Stimulated activated CD8-positive, alpha-beta memory T cell treated with anti-CD3 and anti-CD28 coated beads, Interleukin-15, amount 100 ng/mL, for 48 hours (primary cell): ENCODE data around the gene PAIP2B.

Experiments
- DNase-seq, 2 donors: peaks; one replicate each; pipeline ENCODE4 v3.0.0-alpha.2; 2020; ENCODE audit warnings: low read depth in 2 of 2

PAIP2B gene

DNA sequence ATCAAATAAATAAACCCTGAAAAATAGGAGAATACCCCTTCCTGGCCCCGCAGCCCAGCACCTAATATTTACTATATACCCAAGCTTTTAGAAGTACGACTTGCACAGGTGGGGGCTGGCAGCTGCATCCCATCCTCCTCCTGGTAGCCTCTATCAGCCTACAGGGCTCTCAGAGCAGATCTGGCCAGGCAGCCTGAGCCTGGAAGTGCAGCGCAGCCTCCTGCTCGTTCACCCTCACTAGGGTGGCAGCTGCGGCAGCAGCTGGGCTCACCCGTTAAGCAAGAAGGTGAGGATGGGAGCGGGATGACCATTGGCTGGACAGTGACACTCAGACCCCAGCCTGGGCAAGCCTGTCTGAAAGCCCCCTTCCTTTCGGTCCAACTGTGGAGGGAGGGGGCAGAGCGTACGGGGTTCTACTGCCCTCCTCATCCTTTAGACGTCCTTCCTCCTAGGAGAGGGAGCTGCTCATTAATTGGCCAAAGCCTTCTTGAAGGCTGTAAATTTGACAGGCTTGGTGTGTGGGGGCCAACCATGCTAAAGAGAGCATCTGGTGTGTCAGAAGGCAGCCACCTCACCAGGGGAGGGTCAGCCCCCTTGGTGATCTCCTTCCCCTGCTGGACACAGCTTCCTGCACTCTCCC, 73.2 kb downstream of the PAIP2B start:
- DNase-seq = no peak

DNA sequence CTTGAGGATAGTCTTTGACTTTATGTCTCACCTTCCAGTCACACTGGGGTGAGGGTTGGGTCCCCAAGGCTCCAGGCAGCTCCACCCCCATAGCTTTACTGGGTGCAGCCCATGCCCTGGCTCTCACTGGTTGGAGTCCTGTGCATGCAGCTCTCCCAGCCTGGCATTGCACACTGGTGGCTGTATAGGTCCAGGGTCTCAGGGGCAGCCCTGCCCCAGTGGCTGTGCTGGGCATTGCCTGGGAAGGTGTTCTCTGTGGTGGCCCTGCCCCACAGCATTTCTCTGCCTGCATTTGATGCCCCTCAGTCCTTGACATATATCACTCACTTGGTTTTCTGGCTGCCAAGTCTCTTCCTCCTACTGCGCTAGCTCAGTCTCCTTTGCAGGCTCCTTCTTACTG, 75.3 kb downstream of the PAIP2B start:
- DNase-seq = no peak

DNA sequence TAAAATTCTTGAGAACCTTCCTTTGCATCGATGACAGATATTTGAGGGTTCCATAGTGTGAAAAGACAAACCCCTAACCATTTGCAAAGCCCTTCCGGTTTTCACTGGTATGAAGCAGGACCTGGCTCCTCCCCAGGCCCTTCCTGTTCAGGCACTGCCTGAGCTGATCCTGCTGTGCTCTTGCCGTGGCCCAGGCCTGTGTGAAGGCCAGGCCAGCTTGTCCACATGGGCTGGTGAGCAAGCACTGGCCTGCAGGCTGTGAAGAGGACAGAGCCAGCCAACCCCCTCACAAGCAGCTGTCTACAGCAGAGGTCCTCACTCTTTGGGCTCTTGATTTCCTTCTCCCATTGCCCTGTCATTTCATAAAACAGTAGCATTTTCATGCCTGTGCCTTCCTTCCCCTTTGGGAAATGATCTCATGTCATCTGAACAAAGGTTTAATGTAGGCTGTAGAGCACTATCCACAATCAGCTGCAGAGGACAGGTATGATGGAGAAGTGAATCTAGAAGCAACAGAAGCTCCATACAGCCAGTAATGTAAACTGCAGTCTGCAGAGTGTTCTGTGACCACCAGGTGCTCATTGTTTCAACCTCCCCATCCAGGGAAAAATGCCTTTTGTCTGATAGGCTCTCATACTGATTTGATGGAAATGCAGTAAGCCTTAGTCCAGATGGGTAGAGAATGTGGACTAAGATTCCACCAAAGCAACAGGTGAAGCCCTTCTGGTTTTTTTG, 76.7 kb downstream of the PAIP2B start:
- DNase-seq = no peak

DNA sequence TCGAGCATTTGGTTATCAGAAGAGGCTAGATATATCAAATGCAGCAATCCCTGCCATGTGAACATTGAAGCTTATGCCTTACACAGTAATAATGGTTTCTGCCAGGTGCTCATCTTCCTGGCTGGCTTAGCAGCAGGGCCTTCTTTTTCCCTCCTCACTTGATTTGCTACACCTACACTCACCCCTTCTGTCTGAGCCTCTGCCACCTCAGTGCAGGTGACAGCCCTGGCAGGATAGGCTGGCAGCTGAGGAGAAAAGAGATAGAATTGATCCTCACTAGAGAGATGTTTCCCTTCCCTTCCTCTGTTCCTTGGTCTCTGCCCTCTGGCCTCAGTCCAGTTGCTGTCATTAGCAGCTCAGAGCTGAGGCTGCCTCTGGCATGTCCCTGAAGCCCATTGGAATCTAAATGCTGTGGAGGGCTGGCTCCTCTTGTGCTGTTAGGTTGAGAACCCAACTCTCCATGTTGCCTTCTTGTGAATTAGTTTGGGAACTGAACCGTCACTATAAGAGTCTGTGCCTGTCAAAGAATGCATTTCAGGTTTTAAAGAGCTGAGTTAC, 78.3 kb downstream of the PAIP2B start:
- DNase-seq = no peak

DNA sequence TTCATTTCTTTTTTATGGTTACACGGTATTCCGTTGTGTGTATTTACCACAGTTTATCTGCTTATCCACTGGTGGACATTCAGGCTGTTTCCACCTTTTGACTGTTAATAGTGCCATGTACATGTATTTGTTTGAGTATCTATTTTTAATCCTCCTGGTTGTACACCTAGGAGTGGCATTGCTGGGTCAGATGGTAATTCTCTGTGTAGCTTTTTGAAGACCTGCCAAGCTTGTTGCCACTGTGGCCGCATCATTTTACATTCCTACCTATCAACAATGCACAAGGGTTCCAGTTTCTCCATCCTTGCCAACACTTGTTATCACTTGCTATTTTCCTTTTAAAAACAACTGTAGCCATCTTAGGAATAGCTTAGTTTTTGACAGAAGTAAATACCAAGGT, 83.1 kb downstream of the PAIP2B start:
- no peak for DNase-seq

DNA sequence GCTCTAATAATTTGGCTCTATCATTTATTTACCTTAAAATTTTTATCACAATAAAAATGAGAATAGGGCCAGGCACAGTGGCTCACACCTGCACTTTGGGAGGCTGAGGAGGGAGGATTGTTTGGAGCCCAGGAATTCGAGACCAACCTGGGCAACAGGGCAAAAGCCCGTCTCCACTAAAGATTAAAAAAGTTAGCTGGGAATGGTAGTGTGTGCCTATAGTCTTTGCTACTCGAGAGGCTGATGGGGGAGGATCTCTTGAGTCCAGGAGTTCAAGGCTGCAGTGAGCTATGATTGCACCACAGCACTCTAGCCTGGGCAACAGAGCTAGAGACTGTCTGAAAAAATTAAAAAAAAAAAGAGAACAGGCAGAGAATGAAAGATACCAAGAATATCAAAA, 90.7 kb downstream of the PAIP2B start:
- DNase-seq = no peak

DNA sequence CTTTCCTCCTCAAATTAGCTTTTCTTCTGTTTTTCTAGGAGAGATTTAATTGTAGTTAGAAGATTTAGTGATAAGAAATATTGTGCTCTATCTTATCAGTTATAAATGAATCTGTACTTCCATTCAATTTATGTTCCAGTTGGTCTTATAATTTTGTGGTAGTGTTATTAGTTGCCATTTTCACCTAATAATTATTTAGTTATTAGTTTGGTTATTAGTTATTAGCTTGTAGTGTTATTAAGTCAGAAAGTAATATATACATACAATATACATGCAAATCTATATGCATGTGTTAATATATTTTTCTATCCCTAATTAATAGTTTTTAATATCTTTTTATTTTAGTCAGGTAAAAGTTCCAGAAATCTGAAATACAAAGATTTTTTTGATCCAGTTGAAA, 93.3 kb downstream of the PAIP2B start:
- no peak for DNase-seq
